Measurements from ENCODE around the gene SCIN.
A peak's percentile ranks its signal among the peaks of the same experiment; 100 is the strongest.
"Not testable (repeated sequence)": the region's sequence is repeated elsewhere in the genome, so short reads cannot be mapped to it uniquely, and the experiment has no call there.

The SCIN gene

GRCh38 chr7:12570534-12571461 lies at the start of gene SCIN:
TSS of gene SCIN (plus strand) at chr7:12570720. CDS start at chr7:12570787, 67 bp downstream.
- peak; percentile 66 for DNase-seq

DNA sequence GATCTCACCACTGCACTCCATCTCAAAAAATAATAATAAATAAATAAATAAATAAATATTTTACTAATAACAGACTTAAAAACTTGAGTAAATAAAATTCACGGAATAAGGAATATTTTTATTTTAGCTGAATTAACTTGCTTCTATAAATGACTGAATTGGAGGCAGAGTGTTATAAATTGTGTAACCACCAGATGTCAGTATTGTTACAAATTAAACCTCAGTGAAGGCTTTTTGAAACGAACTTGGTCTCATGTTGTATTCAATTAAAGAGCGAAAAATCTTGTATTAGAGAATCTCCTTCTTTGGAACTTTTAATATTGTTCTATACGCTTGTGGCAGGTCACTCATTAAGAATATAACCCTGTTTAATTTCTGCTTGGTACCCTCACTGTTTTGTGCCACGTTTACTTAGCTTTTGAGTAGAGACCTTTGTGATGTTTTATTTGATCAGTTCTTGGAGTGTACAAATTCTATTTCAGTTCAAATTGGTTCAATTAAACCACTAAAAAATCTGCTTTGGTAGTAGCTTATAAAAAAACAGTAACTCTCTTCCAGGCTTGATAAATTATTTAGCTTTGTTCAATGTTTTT lies 45.6 kb upstream of the SCIN start:
- peak; percentile 55 for DNase-seq

DNA sequence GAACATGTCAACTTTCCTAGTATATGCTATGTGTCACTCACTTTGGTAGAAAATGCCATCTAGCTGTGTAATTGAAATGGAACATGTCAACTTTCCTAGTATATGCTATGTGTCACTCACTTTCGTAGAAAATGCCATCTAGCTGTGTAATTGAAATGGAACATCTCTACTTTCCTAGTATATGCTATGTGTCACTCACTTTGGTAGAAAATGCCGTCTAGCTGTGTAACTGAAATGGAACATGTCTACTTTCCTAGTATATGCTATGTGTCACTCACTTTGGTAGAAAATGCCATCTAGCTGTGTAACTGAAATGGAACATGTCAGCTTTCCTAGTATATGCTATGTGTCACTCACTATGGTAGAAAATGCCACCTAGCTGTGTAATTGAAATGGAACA lies 43.8 kb upstream of the SCIN start:
- not testable (repeated sequence) for DNase-seq

DNA sequence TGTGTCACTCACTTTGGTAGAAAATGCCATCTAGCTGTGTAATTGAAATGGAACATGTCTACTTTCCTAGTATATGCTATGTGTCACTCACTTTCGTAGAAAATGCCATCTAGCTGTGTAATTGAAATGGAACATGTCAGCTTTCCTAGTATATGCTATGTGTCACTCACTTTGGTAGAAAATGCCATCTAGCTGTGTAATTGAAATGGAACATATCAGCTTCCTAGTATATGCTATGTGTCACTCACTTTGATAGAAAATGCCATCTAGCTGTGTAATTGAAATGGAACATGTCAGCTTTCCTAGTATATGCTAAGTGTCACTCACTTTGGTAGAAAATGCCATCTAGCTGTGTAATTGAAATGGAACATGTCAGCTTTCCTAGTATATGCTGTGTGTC lies 42.9 kb upstream of the SCIN start:
- not testable (repeated sequence) for DNase-seq

DNA sequence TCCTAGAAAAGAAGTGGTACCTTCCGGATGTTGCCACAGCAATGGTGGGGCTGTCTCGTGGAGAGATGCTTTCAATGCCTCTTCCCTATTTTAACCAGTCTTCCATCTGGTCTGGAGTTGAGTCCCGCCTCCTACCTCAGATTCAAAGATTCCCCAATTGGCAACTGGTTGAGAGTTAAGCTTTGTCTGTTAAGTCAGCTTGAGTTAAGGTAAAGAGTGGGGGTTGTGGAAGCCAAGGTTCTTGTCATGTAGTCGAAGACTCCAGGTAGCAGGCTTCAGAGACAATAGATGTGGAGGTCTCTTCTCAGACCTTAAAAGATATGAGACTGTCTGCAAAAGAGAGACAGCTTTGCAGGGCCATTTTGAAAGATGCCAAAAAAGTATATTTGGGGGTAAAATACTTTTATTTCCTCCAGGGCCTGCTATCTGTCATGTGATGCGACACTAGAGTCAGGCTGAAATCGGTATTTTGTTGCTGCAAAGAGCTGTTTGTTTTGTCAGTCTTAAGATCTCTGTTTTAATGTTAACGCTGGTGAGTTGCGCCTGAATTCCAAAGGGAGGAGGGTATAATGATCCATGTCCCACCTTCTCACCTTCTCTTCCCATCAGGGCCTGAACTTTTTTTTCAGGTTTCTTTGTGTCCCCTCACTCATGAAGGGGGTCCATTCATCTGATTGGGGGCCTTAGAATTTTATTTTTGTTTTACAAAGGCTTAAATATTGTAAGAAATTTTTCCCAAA lies 40.4 kb upstream of the SCIN start:
- no peak for DNase-seq

GRCh38 chr7:12531784-12532183 lies 38.7 kb upstream of the SCIN start:
- DNase-seq, result no peak

- no peak for DNase-seq
These were observed 36.5 kb upstream of the SCIN start for GRCh38 chr7:12534046-12534445.

DNA sequence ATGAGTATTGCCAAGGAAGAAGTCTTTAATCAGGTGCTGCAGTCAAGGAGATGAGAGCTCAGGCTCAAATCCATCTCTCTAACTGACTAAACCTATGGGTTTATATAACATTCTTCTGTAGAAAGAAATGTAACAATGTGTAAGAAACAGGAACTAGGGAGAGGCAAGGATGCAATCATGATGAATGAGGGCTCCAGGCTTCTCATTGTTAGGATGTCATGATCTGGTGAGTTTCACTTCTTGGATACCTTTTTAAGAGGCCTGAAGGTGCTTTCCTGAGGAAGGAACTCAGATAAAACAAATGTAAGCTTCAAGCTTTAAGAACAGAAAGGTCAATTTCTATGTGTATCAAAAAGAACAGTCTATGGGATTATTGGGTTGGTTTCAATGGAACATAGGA lies 30.8 kb upstream of the SCIN start:
- no peak for DNase-seq

GRCh38 chr7:12540850-12541249 lies 29.7 kb upstream of the SCIN start:
- no peak for DNase-seq

GRCh38 chr7:12543586-12543985 lies 26.9 kb upstream of the SCIN start:
- DNase-seq, result no peak

- no peak for DNase-seq
These were observed 21.4 kb upstream of the SCIN start for GRCh38 chr7:12549106-12549505.

GRCh38 chr7:12550956-12551355 lies 19.6 kb upstream of the SCIN start:
- no peak for DNase-seq

- peak; percentile 25 for DNase-seq
These were observed 17.6 kb upstream of the SCIN start for GRCh38 chr7:12552876-12553275.

DNA sequence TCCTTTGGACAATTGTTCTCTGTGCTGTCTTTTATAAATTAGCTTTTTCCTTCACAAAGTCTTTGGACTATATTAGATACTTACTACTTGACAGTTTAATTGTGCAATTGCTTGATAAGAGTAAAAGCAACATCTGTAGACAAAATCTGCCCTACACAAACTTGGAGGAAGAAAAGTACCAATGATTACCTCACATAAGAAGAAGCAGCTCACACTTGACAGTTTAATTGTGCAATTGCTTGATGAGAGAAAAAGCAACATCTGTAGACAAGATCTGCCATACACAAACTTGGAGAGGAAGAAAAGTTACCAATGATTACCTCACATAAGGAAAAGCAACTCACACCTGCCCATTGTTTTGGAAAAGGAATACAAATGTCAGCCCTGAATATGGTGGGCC lies 17.1 kb upstream of the SCIN start:
- DNase-seq, result no peak

GRCh38 chr7:12554351-12554750 lies 16.2 kb upstream of the SCIN start:
- no peak for DNase-seq

DNA sequence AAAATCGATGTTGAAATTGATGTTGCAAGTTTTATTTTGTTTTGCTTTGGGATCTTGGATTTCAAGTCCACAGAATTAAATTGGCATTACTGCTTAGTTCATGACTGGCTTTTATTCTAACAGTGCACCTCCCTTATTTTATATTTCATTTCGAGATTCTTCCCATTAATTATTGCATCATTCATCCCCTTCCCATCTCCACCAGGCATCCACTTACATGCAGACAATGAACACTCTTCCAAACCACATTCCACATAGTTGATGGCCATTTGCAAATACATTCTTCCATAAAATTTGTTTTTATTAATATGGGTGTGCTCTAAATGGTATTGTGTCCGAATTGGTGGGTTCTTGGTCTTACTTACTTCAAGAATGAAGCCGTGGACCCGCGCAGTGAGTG lies 15.6 kb upstream of the SCIN start:
- DNase-seq, result no peak

DNA sequence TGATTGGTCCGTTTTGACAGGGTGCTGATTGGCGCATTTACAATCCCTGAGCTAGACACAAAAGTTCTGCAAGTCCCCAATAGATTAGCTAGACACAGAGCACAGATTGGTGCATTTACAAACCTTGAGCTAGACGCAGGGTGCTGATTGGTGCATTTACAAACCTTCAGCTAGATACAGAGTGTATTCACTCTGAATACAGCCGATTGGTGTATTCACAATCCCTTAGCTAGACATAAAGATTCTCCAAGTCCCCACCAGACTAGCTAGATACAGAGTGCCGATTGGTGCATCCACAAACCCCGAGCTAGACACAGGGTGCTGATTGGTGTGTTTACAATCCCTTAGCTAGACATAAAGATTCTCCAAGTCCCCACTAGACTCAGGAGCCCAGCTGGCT lies 14.8 kb upstream of the SCIN start:
- not testable (repeated sequence) for DNase-seq

GRCh38 chr7:12556139-12556792 lies 14.3 kb upstream of the SCIN start:
- DNase-seq, result not testable (repeated sequence)

DNA sequence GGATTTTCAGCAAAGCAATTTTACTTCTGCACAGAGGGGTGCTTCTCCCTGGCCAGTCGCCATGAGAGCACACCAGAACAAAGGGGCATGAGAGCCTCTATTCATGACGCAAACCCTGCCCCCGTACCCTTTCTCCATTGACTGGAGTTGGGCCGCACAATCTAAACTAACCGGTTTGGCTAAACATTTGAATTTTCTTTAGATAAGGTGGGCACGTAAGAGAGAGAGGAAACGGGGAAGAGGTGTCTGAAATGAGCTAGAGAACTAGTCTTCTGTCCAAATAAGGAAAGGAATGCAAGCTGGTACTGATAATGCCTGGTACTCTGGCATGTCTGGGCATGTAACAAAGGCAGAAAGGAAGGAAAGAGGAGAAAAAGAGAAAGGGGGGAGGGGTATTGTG lies 13.2 kb upstream of the SCIN start:
- no peak for DNase-seq

GRCh38 chr7:12564996-12565764 lies 5.3 kb upstream of the SCIN start:
- DNase-seq, result no peak

DNA sequence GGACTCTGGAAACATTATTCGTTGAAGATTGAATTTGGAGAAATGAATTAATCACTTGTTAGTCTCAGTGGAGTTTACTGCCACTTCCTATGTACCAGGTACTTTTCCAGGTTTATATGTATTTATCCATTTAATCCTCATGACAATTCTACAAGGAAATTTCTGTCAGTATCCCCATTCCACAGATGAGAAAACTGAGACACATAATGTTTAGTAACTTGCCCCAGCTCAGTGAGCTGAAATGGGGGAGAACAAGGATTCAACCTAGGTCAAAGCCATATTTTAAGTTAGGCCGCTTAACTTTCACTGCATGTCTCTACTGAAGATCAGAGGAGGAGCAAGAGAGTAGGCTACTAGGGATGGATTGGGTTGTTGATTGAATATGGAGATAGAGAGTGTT lies 4.6 kb upstream of the SCIN start:
- no peak for DNase-seq

GRCh38 chr7:12567015-12567414 lies 3.5 kb upstream of the SCIN start:
- peak; percentile 12 for DNase-seq
